GM15510 (cell line): ENCODE data around the gene MAS1.

Experiments used
- POLR2A ChIP-seq: IDR thresholded peaks from 3 replicates; pipeline ENCODE4 v1.6.1; 2011; ENCODE audit warnings: borderline replicate concordance; ENCODE audit not compliant: insufficient read length; ENCODE audit errors: extremely low read depth

The MAS1 gene

DNA sequence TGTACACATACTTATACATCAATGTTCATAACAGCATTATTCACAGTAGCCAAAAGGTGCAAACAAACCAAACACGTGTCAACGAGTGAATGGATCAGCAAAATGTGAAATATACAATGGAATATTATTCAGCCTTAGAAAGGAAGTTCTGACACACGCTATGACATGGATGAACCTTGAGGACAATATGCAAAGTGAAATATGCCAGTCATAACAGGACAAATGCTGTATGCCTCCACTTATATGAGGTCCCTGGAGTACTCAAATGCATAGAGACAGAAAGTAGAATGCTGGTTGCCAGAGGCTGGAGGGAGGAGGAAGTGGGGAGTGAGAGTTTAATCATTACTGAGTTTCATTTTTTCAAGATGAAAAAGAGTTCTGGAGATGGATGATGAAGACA, 40.3 kb downstream of the MAS1 start:
- TF ChIP-seq POLR2A = no peak

DNA sequence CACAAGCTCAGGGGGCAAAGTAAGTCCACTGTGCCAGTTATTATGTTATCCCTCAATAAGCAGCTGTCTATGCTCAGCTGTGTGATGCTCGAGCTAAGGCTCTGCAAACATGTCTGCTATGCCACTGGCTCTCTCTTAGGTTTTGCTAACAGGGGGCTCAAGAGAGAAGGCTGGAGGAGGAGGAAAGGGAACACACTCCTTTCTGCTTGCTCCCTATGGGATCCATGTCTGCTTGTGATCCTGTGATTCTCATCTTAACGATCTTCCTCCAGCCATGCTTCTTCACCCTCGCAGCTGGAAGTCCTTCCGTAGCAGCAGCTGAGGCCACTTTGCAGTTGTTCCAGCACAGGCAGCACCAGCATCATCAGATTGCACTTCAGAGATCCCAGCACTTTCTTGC, 41.1 kb downstream of the MAS1 start:
- TF ChIP-seq POLR2A = no peak

DNA sequence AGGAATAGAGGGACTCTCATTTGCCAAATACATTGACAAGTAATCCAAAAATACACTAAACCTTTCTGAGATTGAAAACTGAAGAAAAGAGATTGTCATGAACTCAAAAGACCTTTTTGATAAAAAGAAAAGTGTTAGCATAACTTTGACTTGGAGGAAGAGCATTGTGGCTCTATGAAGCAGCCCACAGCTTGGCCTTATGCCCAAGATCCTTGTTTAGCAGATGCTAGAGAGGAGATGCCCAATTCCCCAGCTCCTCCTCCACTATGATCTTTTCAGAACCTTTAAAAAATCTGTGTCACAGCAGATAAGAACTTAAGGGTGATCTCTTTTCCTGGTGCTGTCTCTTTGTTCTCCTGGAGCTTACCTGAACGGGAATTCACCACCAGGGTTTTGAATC, 42.3 kb downstream of the MAS1 start:
- TF ChIP-seq POLR2A = no peak

DNA sequence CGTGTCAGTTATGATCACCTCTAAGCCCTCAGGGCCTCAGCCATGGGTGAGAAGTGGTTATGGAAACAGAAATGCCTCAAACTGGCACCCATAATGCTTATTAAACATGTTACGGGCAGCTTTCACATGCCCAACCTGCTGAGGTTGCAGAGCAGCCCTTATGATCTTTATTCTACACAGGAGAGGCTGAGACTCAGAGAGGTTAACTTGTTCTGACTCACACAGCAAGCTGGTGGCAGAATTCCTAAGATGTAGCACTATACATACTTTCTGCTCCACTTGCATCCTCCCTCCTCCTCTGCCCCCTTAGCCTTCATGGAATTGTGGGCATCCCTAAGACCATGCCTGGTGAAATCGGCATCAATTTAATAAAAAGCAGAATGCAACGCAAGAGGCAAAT, 43.4 kb downstream of the MAS1 start:
- no peak for TF ChIP-seq POLR2A

DNA sequence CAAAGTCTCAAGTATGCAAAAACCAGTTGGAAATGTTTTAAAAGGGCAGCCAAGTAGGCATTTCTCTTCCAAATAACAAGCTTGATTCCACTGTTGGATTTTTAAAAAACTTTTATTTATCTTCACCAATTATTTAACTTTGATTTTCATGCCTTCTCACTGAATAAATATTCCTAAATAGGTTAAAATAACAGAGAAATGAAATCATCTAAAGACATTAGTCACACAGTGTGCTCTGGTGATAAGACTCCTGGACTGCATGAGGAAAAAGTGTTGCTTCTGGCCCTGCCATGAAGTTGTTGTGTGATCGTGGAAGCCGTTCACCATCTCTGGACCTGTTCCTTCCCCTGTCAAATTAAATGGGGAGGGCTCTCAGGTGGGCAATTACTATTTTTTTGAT, 44.3 kb downstream of the MAS1 start:
- TF ChIP-seq POLR2A = no peak

DNA sequence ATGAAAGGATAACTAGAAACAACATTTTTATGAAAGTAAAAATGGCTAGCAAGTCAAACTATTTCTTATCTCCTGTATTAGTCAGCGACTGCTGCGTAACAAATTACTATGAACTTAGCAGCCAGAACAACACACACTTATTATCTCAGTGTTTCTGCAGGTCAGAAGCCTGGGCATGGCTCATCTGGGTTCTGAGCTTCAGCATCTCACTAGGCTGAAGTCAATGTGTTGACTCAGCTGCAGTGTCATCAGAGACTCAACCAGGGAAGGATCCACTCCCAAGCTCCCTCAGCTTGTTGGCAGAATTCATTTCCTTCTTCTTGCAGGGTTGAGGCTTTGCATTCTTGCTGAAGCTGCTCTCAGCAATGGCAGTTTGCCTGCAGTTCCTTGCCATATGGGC, 44.8 kb downstream of the MAS1 start:
- no peak for TF ChIP-seq POLR2A

DNA sequence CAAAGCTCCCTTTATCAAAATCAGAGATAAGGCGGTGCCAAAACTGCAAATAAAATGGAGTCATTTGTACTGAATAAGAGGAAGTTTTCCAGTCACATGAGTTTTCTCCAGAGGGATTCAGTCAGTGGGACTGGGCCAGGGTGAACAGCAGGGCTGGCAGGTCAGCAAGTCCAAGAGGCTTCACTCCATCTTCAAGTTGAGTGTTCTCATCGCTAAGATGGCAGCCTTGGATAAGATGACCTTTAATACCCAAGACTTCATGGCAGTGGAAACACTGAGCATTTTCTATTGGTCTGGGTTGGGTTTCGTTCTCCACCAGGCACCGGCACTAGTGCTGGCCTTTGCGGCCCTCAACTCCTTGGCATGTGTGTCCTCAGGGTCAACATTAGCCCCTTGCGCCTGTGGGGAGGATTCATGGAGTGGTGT, 48.8 kb downstream of the MAS1 start:
- no peak for TF ChIP-seq POLR2A
